Measurements from ENCODE around the gene KCNT2. TPM values are rescaled to one million over a fixed set of nuclear protein-coding genes. Genes with fewer than 3 reads are reported as not detected.

Gene KCNT2
- total RNA-seq, 1 experiment from 2014 or later: not detected

DNA sequence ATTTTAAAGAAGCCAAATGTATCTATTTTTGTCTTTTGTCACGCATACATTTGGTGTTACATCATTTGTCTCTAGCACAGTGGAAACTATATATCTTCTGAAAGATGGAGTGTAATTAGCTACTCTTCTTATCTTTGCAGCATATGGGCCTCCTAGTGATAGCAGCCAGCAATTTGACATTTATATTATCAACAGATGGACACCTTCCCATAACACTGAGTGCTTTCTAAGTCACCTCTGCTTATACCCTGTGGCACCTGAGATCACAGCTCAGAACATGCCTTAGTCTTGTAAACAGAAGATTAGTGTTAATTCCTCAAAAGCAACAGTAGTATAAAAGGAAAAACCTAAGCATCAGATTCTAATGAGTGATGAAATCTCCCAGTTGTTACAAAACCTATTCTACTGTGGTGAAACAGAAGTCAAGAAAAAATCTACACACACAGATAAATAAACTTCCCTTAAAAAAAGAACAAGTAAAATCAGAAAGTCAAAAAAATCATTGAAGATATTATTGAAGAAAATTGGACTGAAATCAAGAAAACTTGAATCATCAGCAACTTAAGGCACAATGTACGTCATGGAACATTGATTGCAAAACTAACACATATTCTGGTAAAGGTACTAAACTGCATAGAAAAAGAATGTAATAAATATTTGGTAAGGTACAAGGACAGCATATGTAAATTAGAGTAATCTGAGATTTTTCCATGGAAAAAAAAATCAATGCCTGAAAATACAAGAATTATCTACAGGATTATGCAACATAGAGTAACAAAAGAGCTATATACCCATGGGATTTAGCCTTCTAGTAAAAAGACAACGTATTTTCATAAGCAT, 61.7 kb downstream of the KCNT2 start:
- Histone ChIP-seq H4K20me1 (ENCODE audit: insufficient read depth) (no peaks in the 10 kb centered on the region), H3K4me2 (ENCODE audit: low read length) (no peak overlapping the region), H3K4me3 (replicated peaks in 1 of 2; ENCODE audit: low read depth in 1 of 2, low read length in 2 of 2) (no peak overlapping the region), H3K9me2 (ENCODE audit: insufficient read depth) (no peaks in the 10 kb centered on the region), H3K27me3 (ENCODE audit: insufficient read depth, low read length) (no peaks in the 10 kb centered on the region), H3K9ac (ENCODE audit: low read length) (no peak overlapping the region), H3K9me3 (ENCODE audit: control insufficient read depth in 1 of 2, insufficient read depth in 1 of 2, low read depth in 1 of 2, low read length in 2 of 2) (no peaks in the 10 kb centered on the region), H3K4me1 (ENCODE audit: control insufficient read depth in 1 of 2, insufficient read depth in 2 of 2, low read length in 2 of 2) (no peaks in the 10 kb centered on the region), H3K27ac (ENCODE audit: low read depth, low read length) (no peak overlapping the region), H2AFZ (ENCODE audit: low read depth, low read length, poor library complexity, severe bottlenecking) (no peak overlapping the region), H3K79me2 (ENCODE audit: insufficient read depth, low read length) (no peaks in the 10 kb centered on the region), H3K36me3 (ENCODE audit: control insufficient read depth in 1 of 2, insufficient read depth in 2 of 2, low read length in 2 of 2) (no peaks in the 10 kb centered on the region)
- DNase-seq (ENCODE audit: low read depth, low spot score) (no peak), ATAC-seq (no peak)
- ChIA-PET CTCF (no interaction called here), POLR2A (no interaction called here), RAD21 (ENCODE audit: low non-redundant PET in 1 of 2, low total read pairs in 2 of 2, uncharacterized antibody in 2 of 2, unreplicated experiment in 2 of 2) (no interaction called here)
- BruUV-seq (replicated peaks): no TSS peak
- intact Hi-C loops (cut with micrococcal nuclease): no loop called here
- TF ChIP-seq POLR2AphosphoS5 (IDR thresholded peaks at IDR 0.05; ENCODE audit: low read depth, low read length): no peak
- TF ChIP-seq SIN3A (IDR thresholded peaks at IDR 0.05; ENCODE audit: low read depth): no peak
- TF ChIP-seq, protein P1, sequence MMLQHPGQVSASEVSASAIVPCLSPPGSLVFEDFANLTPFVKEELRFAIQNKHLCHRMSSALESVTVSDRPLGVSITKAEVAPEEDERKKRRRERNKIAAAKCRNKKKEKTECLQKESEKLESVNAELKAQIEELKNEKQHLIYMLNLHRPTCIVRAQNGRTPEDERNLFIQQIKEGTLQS (IDR thresholded peaks at IDR 0.05): no peak
- no peak for TF ChIP-seq POLR2A (IDR thresholded peaks at IDR 0.05; ENCODE audit: borderline replicate concordance, extremely low read depth, insufficient read depth, insufficient read length)
- no peak for TF ChIP-seq FOSL1 (IDR thresholded peaks at IDR 0.05; ENCODE audit: low read depth)
- TF ChIP-seq, protein P2, sequence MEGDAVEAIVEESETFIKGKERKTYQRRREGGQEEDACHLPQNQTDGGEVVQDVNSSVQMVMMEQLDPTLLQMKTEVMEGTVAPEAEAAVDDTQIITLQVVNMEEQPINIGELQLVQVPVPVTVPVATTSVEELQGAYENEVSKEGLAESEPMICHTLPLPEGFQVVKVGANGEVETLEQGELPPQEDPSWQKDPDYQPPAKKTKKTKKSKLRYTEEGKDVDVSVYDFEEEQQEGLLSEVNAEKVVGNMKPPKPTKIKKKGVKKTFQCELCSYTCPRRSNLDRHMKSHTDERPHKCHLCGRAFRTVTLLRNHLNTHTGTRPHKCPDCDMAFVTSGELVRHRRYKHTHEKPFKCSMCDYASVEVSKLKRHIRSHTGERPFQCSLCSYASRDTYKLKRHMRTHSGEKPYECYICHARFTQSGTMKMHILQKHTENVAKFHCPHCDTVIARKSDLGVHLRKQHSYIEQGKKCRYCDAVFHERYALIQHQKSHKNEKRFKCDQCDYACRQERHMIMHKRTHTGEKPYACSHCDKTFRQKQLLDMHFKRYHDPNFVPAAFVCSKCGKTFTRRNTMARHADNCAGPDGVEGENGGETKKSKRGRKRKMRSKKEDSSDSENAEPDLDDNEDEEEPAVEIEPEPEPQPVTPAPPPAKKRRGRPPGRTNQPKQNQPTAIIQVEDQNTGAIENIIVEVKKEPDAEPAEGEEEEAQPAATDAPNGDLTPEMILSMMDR (IDR thresholded peaks at IDR 0.05 in 2 of 3, conservative IDR thresholded peaks at IDR 0.05 in 1 of 3; ENCODE audit: borderline replicate concordance in 1 of 3, insufficient read depth in 1 of 3, low read depth in 2 of 3, low read length in 2 of 3): no peak
- TF ChIP-seq SRF (IDR thresholded peaks at IDR 0.05; ENCODE audit: low read depth): no peak
- TF ChIP-seq, protein P3, sequence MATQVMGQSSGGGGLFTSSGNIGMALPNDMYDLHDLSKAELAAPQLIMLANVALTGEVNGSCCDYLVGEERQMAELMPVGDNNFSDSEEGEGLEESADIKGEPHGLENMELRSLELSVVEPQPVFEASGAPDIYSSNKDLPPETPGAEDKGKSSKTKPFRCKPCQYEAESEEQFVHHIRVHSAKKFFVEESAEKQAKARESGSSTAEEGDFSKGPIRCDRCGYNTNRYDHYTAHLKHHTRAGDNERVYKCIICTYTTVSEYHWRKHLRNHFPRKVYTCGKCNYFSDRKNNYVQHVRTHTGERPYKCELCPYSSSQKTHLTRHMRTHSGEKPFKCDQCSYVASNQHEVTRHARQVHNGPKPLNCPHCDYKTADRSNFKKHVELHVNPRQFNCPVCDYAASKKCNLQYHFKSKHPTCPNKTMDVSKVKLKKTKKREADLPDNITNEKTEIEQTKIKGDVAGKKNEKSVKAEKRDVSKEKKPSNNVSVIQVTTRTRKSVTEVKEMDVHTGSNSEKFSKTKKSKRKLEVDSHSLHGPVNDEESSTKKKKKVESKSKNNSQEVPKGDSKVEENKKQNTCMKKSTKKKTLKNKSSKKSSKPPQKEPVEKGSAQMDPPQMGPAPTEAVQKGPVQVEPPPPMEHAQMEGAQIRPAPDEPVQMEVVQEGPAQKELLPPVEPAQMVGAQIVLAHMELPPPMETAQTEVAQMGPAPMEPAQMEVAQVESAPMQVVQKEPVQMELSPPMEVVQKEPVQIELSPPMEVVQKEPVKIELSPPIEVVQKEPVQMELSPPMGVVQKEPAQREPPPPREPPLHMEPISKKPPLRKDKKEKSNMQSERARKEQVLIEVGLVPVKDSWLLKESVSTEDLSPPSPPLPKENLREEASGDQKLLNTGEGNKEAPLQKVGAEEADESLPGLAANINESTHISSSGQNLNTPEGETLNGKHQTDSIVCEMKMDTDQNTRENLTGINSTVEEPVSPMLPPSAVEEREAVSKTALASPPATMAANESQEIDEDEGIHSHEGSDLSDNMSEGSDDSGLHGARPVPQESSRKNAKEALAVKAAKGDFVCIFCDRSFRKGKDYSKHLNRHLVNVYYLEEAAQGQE (IDR thresholded peaks at IDR 0.05; ENCODE audit: low read depth): no peak
- no peak for TF ChIP-seq SP1 (IDR thresholded peaks at IDR 0.05; ENCODE audit: low read depth)
- TF ChIP-seq, protein P4, sequence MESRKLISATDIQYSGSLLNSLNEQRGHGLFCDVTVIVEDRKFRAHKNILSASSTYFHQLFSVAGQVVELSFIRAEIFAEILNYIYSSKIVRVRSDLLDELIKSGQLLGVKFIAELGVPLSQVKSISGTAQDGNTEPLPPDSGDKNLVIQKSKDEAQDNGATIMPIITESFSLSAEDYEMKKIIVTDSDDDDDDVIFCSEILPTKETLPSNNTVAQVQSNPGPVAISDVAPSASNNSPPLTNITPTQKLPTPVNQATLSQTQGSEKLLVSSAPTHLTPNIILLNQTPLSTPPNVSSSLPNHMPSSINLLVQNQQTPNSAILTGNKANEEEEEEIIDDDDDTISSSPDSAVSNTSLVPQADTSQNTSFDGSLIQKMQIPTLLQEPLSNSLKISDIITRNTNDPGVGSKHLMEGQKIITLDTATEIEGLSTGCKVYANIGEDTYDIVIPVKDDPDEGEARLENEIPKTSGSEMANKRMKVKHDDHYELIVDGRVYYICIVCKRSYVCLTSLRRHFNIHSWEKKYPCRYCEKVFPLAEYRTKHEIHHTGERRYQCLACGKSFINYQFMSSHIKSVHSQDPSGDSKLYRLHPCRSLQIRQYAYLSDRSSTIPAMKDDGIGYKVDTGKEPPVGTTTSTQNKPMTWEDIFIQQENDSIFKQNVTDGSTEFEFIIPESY (IDR thresholded peaks at IDR 0.05; ENCODE audit: extremely low read depth, insufficient replicate concordance, low read length): no peak
- no peak for TF ChIP-seq ELF1 (IDR thresholded peaks at IDR 0.05; ENCODE audit: borderline replicate concordance, low read depth)
- TF ChIP-seq ZFX (IDR thresholded peaks at IDR 0.05): no peak
- TF ChIP-seq YY1 (IDR thresholded peaks at IDR 0.05; ENCODE audit: extremely low read depth, insufficient replicate concordance, low read depth, low read length): no peak
- no peak for TF ChIP-seq EZH2 (IDR thresholded peaks at IDR 0.05)
- no peak for TF ChIP-seq CBX3 (IDR thresholded peaks at IDR 0.05; ENCODE audit: low read depth)
- no peak for TF ChIP-seq TCF7L2 (IDR thresholded peaks at IDR 0.05; ENCODE audit: borderline replicate concordance, extremely low read depth, insufficient read depth, insufficient read length)
- no peak for TF ChIP-seq ZNF274 (IDR thresholded peaks at IDR 0.05; ENCODE audit: low read depth, low read length)
- TF ChIP-seq CEBPB (IDR thresholded peaks at IDR 0.05; ENCODE audit: low read depth): no peak
- TF ChIP-seq JUND (IDR thresholded peaks at IDR 0.05): no peak
- TF ChIP-seq EZH2phosphoT487 (IDR thresholded peaks at IDR 0.05; ENCODE audit: borderline replicate concordance): no peak

Data from HCT116 (cell line).